NOMO-1 (cell line): ENCODE measurements around the gene UBE2G1.
A peak's percentile ranks its signal among the peaks of the same experiment; 100 is the strongest.

Experiments used
- DNase-seq, 2 experiments: peaks; one replicate each; lab custom pipeline; 2025; ENCODE audit not compliant: unreplicated experiment in 2 of 2; lab: John Stamatoyannopoulos, UW

UBE2G1 gene

GRCh38 chr17:4309897-4310296, 56.6 kb downstream of the UBE2G1 start:
- no peak for DNase-seq

GRCh38 chr17:4307179-4307930, 59.1 kb downstream of the UBE2G1 start:
- DNase-seq = no peak

GRCh38 chr17:4305224-4305623, 61.3 kb downstream of the UBE2G1 start:
- DNase-seq = no peak

- peak; percentile 4 to 32 for DNase-seq
These were observed 62.0 kb downstream of the UBE2G1 start for GRCh38 chr17:4304417-4305027.

- DNase-seq = no peak
These were observed 65.4 kb downstream of the UBE2G1 start for GRCh38 chr17:4301066-4301465.

GRCh38 chr17:4297351-4297750, 69.1 kb downstream of the UBE2G1 start:
- DNase-seq = no peak

GRCh38 chr17:4295686-4296085, 70.8 kb downstream of the UBE2G1 start:
- no peak for DNase-seq

- DNase-seq = peak; percentile 3 to 60
These were observed 72.9 kb downstream of the UBE2G1 start for GRCh38 chr17:4293572-4293971.

GRCh38 chr17:4287710-4288109, 78.8 kb downstream of the UBE2G1 start:
- no peak for DNase-seq

- no peak for DNase-seq
These were observed 90.0 kb downstream of the UBE2G1 start for GRCh38 chr17:4276514-4276913.

- DNase-seq = no peak
These were observed 93.5 kb downstream of the UBE2G1 start for GRCh38 chr17:4272972-4273368.

- DNase-seq = no peak
These were observed 94.1 kb downstream of the UBE2G1 start for GRCh38 chr17:4272213-4272971.

GRCh38 chr17:4270736-4271135, 95.7 kb downstream of the UBE2G1 start:
- no peak for DNase-seq

GRCh38 chr17:4269915-4270314, 96.6 kb downstream of the UBE2G1 start:
- no peak for DNase-seq

GRCh38 chr17:4267402-4267801, 99.1 kb downstream of the UBE2G1 start:
- no peak for DNase-seq

GRCh38 chr17:4266550-4266949, 99.9 kb downstream of the UBE2G1 start:
- no peak for DNase-seq

- DNase-seq = peak; percentile 90 to 95
These were observed 102.9 kb downstream of the UBE2G1 start, which contains the start of gene ANKFY1 for GRCh38 chr17:4263282-4264215. Gene ANKFY1, minus strand, starts transcription at chr17:4263979. Its CDS starts 38 bp downstream, at chr17:4263941.

GRCh38 chr17:4262703-4263102, 103.8 kb downstream of the UBE2G1 start:
- no peak for DNase-seq

- no peak for DNase-seq
These were observed 105.0 kb downstream of the UBE2G1 start for GRCh38 chr17:4261452-4261851.

- no peak for DNase-seq
These were observed 107.6 kb downstream of the UBE2G1 start for GRCh38 chr17:4258867-4259266.

GRCh38 chr17:4256952-4257351, 109.5 kb downstream of the UBE2G1 start:
- no peak for DNase-seq
